ENCODE data around the gene THSD8.

DNA sequence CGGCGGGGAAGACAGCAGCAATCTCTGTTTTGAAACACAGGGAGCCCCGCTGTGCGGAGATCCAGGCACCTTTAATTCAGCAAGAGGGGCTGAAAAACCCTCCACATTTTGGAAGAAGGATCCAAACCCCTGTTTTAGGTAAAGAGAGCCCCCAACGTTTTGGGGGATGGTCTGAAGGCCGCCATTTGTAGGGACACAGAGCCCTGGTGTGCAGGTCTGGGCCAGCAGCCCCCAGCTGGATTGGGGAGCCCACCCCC, 23.0 kb upstream of the THSD8 start:
- TF ChIP-seq, protein P1, sequence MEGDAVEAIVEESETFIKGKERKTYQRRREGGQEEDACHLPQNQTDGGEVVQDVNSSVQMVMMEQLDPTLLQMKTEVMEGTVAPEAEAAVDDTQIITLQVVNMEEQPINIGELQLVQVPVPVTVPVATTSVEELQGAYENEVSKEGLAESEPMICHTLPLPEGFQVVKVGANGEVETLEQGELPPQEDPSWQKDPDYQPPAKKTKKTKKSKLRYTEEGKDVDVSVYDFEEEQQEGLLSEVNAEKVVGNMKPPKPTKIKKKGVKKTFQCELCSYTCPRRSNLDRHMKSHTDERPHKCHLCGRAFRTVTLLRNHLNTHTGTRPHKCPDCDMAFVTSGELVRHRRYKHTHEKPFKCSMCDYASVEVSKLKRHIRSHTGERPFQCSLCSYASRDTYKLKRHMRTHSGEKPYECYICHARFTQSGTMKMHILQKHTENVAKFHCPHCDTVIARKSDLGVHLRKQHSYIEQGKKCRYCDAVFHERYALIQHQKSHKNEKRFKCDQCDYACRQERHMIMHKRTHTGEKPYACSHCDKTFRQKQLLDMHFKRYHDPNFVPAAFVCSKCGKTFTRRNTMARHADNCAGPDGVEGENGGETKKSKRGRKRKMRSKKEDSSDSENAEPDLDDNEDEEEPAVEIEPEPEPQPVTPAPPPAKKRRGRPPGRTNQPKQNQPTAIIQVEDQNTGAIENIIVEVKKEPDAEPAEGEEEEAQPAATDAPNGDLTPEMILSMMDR (IDR thresholded peaks at IDR 0.05; ENCODE audit: low read depth, low read length), result no peak
- TF ChIP-seq EZH2phosphoT487 (IDR thresholded peaks at IDR 0.05; ENCODE audit: low read depth), result no peak

All from OCI-LY3 (cell line).